GM10266 (cell line): Measurements from ENCODE around the gene SPRR3.
A peak's percentile ranks its signal among the peaks of the same experiment; 100 is the strongest.

Source experiments
- DNase-seq: peaks from one replicate; pipeline ENCODE4 v3.0.0; 2012; ENCODE audit errors: extremely low spot score
- TF ChIP-seq, protein P1 (sequence below): IDR thresholded peaks from 2 replicates; pipeline ENCODE4 v1.5.1; 2012; ENCODE audit warnings: mild to moderate bottlenecking, low read depth; ENCODE audit not compliant: control insufficient read depth, insufficient read depth; ENCODE audit errors: missing control alignments

Gene SPRR3, protein sequence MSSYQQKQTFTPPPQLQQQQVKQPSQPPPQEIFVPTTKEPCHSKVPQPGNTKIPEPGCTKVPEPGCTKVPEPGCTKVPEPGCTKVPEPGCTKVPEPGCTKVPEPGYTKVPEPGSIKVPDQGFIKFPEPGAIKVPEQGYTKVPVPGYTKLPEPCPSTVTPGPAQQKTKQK

DNA sequence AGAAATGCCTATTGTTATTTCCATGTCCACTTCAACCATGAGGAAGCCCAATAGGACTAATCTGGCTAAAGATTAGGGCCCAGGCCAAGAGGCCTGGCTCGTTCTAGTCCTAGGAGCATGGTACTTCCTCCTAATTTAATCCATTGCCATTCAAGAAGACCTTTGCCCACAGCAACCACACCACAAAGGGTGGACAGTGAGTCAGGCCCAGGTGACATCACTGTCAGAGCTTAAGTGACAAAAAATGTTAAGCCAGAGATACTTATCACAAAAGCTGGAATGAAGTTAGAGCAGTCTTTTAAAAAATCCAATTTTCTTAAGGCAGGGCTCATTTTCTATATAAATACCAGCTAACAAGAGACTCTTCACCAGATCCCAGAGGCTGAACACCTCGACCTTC lies at the start of gene SPRR3:
TSS of gene SPRR3 (plus strand) at position 368 of the 400 bp plus-strand sequence. CDS start 1,272 bp downstream, outside the sequence.
- DNase-seq: no peak
- TF ChIP-seq, protein P1, sequence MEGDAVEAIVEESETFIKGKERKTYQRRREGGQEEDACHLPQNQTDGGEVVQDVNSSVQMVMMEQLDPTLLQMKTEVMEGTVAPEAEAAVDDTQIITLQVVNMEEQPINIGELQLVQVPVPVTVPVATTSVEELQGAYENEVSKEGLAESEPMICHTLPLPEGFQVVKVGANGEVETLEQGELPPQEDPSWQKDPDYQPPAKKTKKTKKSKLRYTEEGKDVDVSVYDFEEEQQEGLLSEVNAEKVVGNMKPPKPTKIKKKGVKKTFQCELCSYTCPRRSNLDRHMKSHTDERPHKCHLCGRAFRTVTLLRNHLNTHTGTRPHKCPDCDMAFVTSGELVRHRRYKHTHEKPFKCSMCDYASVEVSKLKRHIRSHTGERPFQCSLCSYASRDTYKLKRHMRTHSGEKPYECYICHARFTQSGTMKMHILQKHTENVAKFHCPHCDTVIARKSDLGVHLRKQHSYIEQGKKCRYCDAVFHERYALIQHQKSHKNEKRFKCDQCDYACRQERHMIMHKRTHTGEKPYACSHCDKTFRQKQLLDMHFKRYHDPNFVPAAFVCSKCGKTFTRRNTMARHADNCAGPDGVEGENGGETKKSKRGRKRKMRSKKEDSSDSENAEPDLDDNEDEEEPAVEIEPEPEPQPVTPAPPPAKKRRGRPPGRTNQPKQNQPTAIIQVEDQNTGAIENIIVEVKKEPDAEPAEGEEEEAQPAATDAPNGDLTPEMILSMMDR: no peak

DNA sequence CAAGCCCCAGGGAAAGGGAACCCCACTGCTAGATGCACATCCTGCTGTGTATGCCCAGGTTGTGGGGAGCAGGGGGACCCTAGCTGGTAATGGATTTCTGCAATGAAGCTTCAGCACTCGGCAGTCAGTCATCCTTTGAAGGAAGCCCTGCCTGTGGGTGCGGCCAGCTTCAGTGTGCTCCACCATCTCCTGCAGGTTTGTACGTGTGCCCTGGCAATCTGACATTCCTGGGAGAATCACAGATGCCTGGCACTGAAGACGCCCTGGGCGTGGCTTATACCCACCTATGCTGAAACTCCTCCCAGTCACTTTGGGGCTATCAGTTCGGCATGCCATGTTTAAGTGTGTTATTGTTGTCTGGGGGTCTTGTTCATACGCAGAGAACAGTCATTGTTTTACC lies 47.8 kb upstream of the SPRR3 start:
- TF ChIP-seq, protein P1: no peak
- DNase-seq: no peak

GRCh38 chr1:152954436-152954835 lies 47.1 kb upstream of the SPRR3 start:
- DNase-seq: no peak
- TF ChIP-seq, protein P1: no peak

DNA sequence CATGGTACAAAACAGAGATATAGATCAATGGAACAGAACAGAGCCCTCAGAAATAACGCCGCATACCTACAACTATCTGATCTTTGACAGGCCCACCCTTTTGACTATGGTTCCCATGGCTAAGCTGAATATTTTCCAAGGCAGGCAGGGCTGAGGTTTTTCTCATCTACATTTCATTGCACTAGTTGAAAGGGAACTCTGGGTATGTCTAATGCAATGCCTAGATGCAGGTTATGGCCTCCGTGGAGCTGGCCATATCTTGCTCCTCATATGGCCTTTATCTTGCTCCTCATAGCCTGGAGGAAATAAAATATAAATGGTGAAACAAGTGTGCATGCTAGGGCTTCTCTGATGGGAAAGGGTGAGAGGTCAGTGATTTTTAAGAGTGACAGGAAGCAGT lies 44.0 kb upstream of the SPRR3 start:
- TF ChIP-seq, protein P1: no peak
- DNase-seq: no peak

DNA sequence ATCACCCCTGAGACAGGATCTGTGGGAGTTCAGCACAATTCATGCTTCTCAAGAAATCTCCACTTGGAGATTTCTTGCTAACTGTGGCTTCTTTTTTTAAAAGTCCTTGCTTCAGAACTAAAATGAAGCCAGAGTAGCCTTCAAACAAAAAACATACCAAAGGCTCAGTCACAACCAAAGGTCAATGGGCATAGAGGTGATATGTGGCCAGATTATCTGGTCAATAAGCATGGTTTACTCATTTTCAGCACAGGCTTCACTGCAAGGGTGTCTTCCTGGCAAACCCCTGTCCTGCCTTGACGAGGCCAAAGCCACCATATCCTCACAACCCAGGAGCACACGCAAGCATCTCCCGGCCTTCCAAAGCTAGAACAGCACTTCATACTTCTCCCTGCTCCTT lies 42.3 kb upstream of the SPRR3 start:
- TF ChIP-seq, protein P1: no peak
- no peak for DNase-seq

DNA sequence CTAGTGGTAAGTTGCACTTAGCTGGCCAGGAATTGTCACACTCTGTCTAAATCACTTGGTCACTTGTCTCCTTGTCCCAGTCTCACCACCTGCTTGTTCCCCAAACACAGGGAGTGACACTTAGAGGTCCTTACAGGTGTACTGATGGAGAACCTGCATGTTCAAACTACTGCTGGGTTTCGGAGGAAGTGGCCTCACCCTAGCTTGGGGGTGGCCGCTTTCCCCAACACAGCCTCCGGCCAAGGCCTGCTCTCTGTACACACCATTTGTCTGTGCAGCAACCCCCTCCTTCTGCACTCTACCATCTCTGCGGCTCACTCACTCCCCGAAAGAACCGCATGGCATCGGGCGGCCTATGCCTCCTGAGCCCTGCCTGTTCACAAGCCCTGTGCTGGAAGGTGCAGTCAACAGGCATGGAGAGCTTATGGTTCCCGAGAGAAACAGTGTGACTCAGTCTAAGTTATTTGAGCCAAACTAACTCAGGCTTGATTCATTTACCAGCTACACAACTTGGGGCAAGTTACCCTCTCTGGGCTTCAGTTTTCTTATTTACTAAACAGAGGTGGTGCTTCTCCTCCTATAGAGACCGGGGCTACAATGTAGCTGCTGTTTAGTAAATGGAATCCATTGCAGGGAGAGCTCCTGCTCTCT lies 41.6 kb upstream of the SPRR3 start:
- DNase-seq: no peak
- TF ChIP-seq, protein P1: no peak

GRCh38 chr1:152960452-152961044 lies 41.0 kb upstream of the SPRR3 start:
- TF ChIP-seq, protein P1: peak; percentile 52
- peak; percentile 41 for DNase-seq
